Stimulated activated CD4-positive, alpha-beta T cell treated with anti-CD3 and anti-CD28 coated beads, Interleukin-4, amount 100 ng/mL, for 4 hours (primary cell): ENCODE results near the gene FIBCD1.

ENCODE experiments used
- DNase-seq, 2 experiments: peaks; one replicate each; pipeline ENCODE4 v3.0.0-alpha.2; 2020

The FIBCD1 gene

GRCh38 chr9:130905902-130906734 is 32.9 kb downstream of the FIBCD1 start:
- no peak for DNase-seq

- no peak for DNase-seq
Observed at GRCh38 chr9:130905125-130905901, 33.7 kb downstream of the FIBCD1 start.

- no peak for DNase-seq
Observed at GRCh38 chr9:130904070-130905044, 34.7 kb downstream of the FIBCD1 start.

- no peak for DNase-seq
Observed at GRCh38 chr9:130903194-130904069, 35.6 kb downstream of the FIBCD1 start.

GRCh38 chr9:130902204-130903185 is 36.6 kb downstream of the FIBCD1 start:
- no peak for DNase-seq

GRCh38 chr9:130901498-130902203 is 37.4 kb downstream of the FIBCD1 start:
- DNase-seq, result no peak

GRCh38 chr9:130900701-130901497 is 38.1 kb downstream of the FIBCD1 start:
- DNase-seq, result no peak

GRCh38 chr9:130899051-130899748 is 39.8 kb downstream of the FIBCD1 start:
- DNase-seq, result no peak

GRCh38 chr9:130898552-130898852 is 40.5 kb downstream of the FIBCD1 start:
- no peak for DNase-seq

- DNase-seq, result no peak
Observed at GRCh38 chr9:130897848-130898551, 41.0 kb downstream of the FIBCD1 start.

GRCh38 chr9:130897105-130897751 is 41.8 kb downstream of the FIBCD1 start:
- no peak for DNase-seq

GRCh38 chr9:130896233-130897014 is 42.6 kb downstream of the FIBCD1 start, which contains the start of gene QRFP:
Gene QRFP (minus strand): TSS chr9:130896812. CDS start chr9:130893838, 2,974 bp downstream.
- no peak for DNase-seq

- DNase-seq, result no peak
Observed at GRCh38 chr9:130895481-130896232, 43.4 kb downstream of the FIBCD1 start.

GRCh38 chr9:130895038-130895437 is 44.0 kb downstream of the FIBCD1 start:
- DNase-seq, result no peak

- no peak for DNase-seq
Observed at GRCh38 chr9:130894546-130894945, 44.5 kb downstream of the FIBCD1 start.
